Tongue (tissue), 2 donors: ENCODE data around the gene GLDC. TPM values are rescaled to one million over a fixed set of nuclear protein-coding genes. Genes with fewer than 3 reads are reported as not detected.
A peak's percentile ranks its signal among the peaks of the same experiment; 100 is the strongest.
"Not testable (repeated sequence)": the region's sequence is repeated elsewhere in the genome, so short reads cannot be mapped to it uniquely, and the experiment has no call there.

ENCODE experiments used
- DNase-seq: peaks from one replicate; pipeline ENCODE4 v3.0.0-alpha.2; 2015
- total RNA-seq: library from RNA; depleted of rRNA; stranded (reverse); fragments of >200 nt; gene quantifications from one replicate; pipeline ENCODE4 v1.2.3, GENCODE V29; 2014

Gene GLDC
- 1.6 TPM for total RNA-seq

- DNase-seq: peak; percentile 65
These were observed at the start of gene GLDC for GRCh38 chr9:6645355-6646292. GLDC (minus strand) TSS chr9:6645729; CDS start chr9:6645499, 230 bp downstream.

GRCh38 chr9:6692881-6693361, 47.4 kb upstream of the GLDC start:
- DNase-seq: no peak

- no peak for DNase-seq
These were observed 46.9 kb upstream of the GLDC start for GRCh38 chr9:6692433-6692832.

GRCh38 chr9:6690675-6691070, 45.1 kb upstream of the GLDC start:
- DNase-seq: not testable (repeated sequence)

GRCh38 chr9:6689893-6690674, 44.6 kb upstream of the GLDC start:
- DNase-seq: no peak

GRCh38 chr9:6687180-6687579, 41.7 kb upstream of the GLDC start:
- no peak for DNase-seq

- DNase-seq: peak; percentile 16
These were observed 40.9 kb upstream of the GLDC start for GRCh38 chr9:6686396-6686795.

- no peak for DNase-seq
These were observed 36.5 kb upstream of the GLDC start for GRCh38 chr9:6681957-6682501.

- DNase-seq: peak; percentile 99
These were observed 35.8 kb upstream of the GLDC start for GRCh38 chr9:6681147-6681956.

- DNase-seq: no peak
These were observed 35.2 kb upstream of the GLDC start for GRCh38 chr9:6680797-6681146.

- DNase-seq: no peak
These were observed 32.3 kb upstream of the GLDC start for GRCh38 chr9:6677803-6678202.

GRCh38 chr9:6676254-6676921, 30.9 kb upstream of the GLDC start:
- DNase-seq: no peak

- DNase-seq: no peak
These were observed 29.7 kb upstream of the GLDC start for GRCh38 chr9:6675268-6675667.

- no peak for DNase-seq
These were observed 27.9 kb upstream of the GLDC start for GRCh38 chr9:6673326-6674025.

- no peak for DNase-seq
These were observed 26.6 kb upstream of the GLDC start for GRCh38 chr9:6672118-6672517.

GRCh38 chr9:6671416-6671815, 25.9 kb upstream of the GLDC start:
- no peak for DNase-seq

- no peak for DNase-seq
These were observed 24.4 kb upstream of the GLDC start for GRCh38 chr9:6669881-6670280.

GRCh38 chr9:6667633-6668280, 22.2 kb upstream of the GLDC start:
- peak; percentile 54 for DNase-seq

GRCh38 chr9:6667080-6667479, 21.6 kb upstream of the GLDC start:
- no peak for DNase-seq

GRCh38 chr9:6665628-6666027, 20.1 kb upstream of the GLDC start:
- DNase-seq: no peak
